ENCODE data around the gene ZNF438.

DNA sequence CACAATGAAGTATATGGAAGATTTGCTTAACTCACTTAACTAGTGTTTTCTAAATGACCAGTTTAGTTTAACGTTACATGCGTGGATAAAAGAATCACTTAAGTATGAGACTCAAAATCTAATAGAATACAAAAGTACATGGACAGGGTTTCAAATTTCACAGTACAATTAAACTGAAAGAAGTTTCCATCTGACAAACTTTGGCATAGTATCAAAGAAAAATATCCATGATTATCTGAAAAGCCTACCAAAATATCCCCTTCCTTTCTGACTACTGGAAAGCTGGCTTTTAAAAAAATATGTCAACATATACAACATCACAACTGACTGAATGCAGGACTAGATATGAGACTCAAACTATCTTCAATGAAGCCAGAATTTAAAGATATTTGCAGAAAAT lies 164.8 kb downstream of the ZNF438 start:
- TF ChIP-seq, protein P1, sequence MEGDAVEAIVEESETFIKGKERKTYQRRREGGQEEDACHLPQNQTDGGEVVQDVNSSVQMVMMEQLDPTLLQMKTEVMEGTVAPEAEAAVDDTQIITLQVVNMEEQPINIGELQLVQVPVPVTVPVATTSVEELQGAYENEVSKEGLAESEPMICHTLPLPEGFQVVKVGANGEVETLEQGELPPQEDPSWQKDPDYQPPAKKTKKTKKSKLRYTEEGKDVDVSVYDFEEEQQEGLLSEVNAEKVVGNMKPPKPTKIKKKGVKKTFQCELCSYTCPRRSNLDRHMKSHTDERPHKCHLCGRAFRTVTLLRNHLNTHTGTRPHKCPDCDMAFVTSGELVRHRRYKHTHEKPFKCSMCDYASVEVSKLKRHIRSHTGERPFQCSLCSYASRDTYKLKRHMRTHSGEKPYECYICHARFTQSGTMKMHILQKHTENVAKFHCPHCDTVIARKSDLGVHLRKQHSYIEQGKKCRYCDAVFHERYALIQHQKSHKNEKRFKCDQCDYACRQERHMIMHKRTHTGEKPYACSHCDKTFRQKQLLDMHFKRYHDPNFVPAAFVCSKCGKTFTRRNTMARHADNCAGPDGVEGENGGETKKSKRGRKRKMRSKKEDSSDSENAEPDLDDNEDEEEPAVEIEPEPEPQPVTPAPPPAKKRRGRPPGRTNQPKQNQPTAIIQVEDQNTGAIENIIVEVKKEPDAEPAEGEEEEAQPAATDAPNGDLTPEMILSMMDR (IDR thresholded peaks at IDR 0.05; ENCODE audit: insufficient read depth, low read length) = no peak
- TF ChIP-seq, protein P2, sequence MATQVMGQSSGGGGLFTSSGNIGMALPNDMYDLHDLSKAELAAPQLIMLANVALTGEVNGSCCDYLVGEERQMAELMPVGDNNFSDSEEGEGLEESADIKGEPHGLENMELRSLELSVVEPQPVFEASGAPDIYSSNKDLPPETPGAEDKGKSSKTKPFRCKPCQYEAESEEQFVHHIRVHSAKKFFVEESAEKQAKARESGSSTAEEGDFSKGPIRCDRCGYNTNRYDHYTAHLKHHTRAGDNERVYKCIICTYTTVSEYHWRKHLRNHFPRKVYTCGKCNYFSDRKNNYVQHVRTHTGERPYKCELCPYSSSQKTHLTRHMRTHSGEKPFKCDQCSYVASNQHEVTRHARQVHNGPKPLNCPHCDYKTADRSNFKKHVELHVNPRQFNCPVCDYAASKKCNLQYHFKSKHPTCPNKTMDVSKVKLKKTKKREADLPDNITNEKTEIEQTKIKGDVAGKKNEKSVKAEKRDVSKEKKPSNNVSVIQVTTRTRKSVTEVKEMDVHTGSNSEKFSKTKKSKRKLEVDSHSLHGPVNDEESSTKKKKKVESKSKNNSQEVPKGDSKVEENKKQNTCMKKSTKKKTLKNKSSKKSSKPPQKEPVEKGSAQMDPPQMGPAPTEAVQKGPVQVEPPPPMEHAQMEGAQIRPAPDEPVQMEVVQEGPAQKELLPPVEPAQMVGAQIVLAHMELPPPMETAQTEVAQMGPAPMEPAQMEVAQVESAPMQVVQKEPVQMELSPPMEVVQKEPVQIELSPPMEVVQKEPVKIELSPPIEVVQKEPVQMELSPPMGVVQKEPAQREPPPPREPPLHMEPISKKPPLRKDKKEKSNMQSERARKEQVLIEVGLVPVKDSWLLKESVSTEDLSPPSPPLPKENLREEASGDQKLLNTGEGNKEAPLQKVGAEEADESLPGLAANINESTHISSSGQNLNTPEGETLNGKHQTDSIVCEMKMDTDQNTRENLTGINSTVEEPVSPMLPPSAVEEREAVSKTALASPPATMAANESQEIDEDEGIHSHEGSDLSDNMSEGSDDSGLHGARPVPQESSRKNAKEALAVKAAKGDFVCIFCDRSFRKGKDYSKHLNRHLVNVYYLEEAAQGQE (IDR thresholded peaks at IDR 0.05; ENCODE audit: insufficient replicate concordance, low read depth) = no peak
- TF ChIP-seq POLR2AphosphoS5 (IDR thresholded peaks at IDR 0.05; ENCODE audit: low read depth) = no peak
- TF ChIP-seq GABPA (IDR thresholded peaks at IDR 0.05; ENCODE audit: low read depth) = no peak
